HG02623 (cell line): ENCODE results near the gene CFAP298.

Source experiments
- ATAC-seq: cut with Tn5 transposase; IDR thresholded peaks from one replicate; pipeline ENCODE4 v1.9.1; 2021; ENCODE audit warnings: moderate library complexity; ENCODE audit not compliant: unreplicated experiment

CFAP298 gene

DNA sequence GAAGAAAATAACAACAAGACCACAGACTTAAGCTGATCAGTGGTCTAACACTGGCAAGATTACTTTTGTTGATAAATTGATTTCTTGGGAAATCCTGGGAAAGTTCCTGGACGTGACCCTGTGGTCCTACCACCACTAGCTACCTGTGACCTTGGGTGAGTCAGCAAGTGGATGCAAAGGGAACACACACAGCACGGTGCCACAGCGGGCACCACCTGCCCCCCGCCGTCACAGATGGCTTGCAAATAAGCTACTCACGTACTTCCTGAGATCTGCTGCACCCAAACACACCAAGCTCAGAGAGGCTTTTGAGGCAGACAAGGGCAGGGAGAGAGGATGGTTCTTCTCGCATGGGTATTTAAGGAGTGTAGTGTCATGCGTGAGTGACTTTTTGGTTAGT, 12.7 kb downstream of the CFAP298 start:
- ATAC-seq: no peak

DNA sequence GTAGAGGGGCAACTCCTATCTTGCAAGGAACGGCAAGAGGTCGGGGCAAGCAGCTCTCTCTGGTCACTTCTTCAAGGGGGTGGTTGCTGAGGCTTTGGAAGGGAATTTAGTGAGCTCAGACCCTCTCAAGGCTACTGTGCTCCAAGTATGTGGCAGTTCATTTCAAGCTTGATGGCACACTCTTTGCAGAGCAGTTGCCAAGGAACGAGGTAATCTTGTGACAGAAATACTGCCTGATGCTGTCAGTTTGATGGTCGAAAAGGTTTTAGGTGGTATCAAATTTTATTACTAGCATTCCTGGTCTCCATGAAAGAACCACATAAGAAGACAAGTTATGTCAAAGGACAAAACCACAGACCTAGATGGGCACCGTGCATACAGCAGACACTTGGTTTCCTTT, 13.1 kb downstream of the CFAP298 start:
- ATAC-seq: no peak

DNA sequence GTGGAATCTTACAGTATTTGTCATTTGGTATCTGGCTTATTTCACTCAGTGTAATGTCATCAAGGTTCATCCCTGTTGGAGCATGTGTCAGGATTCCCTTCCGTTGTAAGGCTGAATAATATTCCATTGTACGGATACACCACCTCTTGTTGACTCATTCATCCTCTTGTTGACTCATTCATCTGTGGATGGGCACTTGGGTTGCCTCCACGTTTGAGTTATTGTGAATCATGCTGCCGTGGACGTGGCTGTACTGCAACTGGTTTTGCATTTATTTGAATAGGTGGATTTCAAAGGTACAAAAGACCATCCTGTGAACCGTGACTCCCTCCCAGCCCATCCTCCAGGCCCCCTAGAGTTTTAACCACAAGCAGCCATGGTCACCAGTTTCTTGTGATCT, 15.0 kb downstream of the CFAP298 start:
- no peak for ATAC-seq

DNA sequence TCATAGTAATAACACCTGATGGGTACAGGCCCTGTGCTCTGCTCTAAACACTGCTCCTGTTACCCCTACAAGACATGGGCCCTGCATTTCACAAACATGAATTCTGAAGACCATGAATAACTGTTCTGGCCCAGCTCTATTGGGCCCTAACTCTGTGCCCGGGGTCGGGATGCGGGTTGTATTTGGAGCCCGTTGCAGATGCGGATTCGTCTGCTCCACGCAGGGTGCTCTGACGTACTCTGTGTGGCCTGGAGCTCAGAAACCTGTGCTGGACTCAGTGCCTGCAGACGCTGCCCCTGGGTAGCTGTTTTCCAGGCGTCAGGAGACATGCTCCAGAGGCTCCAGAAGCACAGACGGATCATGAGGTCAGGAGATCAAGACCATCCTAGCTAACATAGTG, 16.7 kb downstream of the CFAP298 start:
- no peak for ATAC-seq

DNA sequence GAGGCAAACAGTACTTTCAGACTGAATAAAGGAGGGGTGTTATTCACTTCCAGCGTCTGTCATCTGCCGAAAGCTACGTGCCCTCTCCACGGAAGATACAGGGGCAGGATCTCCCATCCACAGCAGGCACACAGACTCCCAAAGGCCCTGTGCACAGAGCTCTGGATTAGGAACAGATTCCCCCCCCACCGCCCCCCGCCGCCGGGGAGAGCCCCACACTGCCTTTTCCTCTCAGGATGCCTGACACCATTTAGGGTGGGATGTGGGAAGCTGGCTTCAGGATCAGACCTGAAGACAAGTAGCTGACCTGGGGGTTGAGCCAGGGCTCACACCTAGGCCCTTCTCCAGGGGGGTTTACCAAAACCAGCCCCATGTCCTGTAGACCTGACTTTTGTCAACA, 18.5 kb downstream of the CFAP298 start:
- ATAC-seq: no peak

DNA sequence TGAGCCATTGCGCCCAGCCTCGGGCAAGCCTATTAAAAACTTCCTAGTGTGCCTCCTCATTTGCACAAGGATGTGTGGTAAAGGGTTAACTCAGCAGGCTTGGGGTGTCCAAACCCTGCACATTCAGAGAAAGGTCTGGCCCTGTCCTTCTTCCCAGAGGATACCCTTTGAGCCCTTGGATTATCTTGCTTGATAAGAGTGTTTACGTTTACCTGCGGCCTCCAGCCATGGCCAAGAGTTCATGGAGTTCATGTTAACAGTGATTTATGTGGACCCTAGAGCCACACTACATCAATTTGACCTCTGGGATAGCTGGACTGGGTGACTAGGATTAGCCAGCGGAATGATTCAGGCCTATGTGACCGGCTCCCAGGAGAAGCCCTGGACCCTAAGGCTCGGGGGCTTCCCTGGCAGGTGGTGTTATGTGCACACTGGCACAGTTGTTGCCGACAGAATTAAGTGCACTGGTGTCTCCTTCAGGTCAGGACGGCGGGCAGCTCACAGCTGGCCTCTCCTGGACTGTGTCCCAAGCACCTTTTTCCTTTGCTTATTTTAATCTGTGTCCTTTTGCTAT, 19.2 kb downstream of the CFAP298 start:
- no peak for ATAC-seq

DNA sequence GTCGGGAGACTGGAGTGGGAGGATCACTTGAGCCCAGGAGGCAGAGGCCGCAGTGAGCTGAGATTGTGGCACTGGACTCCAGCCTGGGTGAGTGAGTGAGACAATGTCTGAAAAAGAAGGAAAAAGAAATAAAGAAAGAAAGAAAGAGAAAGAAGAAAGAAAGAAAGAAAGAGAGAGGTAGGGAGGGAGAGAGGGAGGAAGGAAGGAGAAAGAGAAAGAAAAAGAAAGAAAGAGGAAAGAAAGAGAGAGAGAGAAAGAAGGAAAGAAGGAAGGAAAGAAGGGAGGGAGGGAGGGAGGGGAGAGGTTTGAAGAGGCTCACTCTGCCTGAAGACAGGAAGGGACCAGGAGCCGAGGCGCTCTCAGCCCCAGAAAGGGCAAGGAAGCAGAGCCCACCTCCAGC, 22.0 kb downstream of the CFAP298 start:
- no peak for ATAC-seq

DNA sequence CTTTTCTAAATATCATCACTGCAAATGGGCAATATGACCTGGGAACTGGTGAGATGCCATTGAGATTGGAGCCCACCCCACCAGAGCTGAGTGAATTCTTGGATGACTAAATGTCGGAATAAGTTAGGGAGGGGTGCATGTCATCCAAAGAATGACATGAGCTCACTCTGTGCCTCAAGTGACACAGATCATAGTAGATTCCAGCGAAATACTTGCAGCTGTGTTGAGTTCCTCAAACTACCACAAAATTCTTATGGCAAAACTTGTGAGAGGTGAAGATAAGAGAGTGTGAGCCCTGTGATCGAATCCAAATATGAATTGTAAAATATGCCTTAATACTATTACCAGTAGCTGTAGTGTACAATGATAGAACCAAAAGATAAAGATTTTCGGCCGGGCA, 24.5 kb downstream of the CFAP298 start:
- ATAC-seq: no peak

DNA sequence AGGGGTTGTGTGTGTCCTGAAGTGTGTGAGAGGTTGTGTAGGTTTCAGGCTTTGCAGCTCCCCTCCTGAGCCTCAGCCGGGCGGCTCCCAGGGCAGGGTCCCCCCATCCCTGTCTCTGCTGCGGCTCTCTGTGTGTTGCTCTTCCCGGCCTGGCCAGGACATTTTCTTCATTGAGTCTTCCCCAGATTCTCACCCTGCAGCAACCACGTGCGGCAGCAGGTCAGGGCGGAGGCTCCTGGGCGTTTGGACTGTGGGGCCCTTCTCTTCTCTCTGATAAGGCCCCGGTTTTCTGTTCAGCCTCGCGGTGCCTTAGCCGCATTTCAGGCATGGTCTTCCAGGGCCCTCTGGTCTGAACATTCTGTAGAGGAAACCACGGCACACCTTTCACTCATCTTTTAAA, 25.1 kb downstream of the CFAP298 start:
- ATAC-seq: no peak

DNA sequence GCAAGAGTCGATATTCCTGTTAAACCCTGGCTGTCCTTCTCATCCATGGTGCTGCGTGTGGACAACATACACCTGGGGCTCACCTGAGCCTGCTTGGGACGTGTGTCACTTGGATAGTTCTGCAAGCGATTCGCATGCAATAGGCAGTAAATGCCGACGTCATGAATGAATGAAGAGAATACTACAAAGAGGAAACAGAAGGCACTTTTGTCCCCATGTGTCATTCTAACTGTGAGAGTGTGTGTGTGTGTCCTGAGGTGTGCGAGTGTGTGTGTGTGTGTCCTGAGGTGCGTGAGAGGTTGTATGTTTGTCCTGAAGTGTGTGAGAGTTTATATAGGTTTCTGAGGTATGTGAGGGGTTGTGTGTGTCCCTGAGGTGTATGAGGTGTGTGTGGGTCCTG, 26.2 kb downstream of the CFAP298 start:
- ATAC-seq: no peak

DNA sequence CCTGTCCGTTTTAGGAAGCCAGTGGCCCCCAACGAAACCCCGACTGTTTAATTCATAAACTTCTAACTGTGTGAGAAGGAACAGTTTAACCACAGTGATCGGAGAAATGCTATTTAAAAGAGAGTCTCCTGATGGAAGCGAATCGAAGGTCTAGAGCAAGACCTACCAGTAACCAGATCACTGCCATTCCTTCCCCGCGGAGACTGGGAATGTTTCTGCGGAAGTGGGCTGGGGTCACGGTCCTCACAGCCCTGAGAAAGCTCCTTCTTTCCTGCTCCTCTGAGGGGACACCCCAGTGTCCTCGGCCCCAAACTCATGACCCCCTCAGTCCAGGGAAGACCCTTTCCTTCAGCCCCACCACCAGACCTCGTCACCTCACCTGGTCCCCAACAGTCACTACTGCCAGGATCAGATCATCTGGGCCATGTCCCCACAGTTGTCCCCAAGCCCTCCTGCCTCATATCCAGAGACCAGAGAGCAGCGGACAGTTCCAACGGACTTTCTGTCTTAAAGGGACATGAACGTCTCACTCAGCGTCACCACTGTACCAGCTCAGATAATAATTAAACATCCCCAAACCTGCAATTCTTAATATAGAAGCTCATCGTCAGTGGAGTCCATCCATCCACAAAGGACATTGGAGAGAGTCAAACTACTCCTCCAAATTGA, 27.0 kb downstream of the CFAP298 start, which contains the start of gene TCP10L:
Gene TCP10L (minus strand): TSS at position 482 of the 669 bp plus-strand sequence. CDS start 1,219 bp downstream, outside the sequence.
- no peak for ATAC-seq

DNA sequence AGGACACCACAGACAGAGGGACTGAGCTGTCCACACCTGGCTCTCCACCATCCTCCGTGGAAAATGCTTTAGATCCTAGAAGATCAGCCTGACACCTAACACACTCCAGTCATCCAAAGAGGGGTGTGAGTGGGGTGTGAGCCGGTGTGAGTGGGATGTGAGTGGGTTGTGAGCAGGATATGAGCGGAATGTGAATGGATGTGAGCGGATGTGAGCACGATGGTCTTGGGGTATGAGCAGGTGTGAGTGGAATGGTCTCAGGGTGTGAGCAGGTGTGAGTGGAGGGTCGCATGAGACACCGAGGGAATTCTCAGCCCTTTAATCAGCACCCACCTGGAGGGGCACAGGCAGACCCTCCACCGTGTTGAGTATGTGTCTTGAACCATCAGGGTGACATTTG, 27.7 kb downstream of the CFAP298 start:
- ATAC-seq: no peak

DNA sequence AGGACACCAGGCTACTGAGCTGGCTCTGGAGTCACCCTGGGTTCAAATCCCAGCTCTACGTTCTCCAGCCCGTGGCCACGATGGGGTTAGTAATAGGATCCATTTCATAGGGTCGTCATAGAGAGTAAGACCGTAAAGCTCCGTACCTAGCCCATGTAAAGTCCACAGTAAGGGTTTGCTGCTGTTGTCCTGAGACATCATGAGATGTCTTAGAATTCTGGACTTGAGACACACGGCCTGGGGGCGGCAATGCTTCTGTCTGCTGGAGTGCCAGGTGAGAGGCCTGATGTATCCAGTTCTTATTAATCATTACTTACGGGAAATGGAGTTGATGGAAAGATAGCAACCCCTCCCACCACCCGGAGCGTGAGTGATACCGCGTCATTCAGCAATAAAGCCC, 30.4 kb downstream of the CFAP298 start:
- ATAC-seq: no peak

DNA sequence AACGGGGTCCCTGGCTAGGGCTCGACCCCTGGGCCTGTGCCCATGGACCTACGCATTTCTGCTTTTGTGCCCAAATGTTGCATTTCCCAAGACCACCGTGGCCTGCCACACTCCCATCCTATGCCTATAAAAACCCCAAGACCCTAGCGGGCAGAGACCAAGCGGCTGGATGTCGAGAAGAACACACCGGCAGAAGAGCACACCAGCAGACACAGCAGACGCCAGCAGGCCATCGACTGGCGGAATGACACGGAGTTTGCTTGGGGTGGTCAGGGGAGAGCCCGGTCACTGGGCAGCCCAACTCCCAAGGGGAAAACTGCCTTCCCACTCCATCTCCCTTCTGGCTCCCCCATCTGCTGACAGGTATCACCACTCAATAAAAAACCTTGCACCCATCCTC, 31.2 kb downstream of the CFAP298 start:
- ATAC-seq: no peak

DNA sequence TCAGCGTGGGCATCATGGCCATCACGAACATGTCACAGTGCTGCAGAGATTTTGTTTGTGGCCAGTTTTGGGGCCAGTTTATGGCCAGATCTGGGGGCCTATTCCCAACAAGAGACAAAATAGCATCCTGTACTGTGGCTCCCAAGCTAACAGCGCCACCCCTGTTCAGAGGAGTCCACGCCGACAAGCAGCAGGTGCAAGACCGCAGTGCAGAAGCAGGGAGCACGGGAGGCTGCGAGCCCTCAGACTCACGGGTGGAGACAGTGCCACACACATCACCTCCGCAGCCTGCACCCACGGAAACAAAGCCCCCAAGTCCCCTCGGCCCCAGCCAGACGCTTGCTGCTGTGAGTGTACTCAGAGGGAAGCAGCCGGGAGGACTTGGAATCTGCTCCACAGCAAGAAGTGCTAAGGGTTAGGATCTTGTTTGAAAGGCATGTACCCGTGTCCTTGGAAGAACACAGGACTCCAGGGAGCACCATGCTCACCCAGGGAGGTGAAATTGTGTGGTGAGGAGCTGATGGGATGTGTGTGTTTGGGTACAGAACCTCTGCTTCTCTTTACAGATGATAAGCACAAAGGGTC, 34.0 kb downstream of the CFAP298 start:
- no peak for ATAC-seq

DNA sequence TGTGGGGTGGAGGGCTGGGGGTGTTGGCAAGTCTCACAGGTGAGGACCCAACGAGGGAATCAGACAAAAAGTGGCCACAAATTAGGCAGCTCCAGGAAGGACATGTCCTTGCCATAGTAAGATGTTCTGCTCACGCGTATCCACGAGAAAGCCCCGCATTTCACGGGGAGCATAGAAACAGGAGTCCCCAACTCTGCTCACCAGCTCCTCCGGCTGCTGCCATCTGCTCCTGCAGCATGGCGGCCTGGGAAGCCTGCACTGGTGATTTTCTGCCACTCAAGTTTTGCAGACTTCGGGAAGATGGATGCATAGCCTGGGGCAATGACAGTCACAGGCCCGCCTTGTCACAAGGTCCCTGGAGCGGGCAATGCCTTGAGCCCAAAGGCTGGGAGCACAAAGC, 36.2 kb downstream of the CFAP298 start:
- no peak for ATAC-seq

DNA sequence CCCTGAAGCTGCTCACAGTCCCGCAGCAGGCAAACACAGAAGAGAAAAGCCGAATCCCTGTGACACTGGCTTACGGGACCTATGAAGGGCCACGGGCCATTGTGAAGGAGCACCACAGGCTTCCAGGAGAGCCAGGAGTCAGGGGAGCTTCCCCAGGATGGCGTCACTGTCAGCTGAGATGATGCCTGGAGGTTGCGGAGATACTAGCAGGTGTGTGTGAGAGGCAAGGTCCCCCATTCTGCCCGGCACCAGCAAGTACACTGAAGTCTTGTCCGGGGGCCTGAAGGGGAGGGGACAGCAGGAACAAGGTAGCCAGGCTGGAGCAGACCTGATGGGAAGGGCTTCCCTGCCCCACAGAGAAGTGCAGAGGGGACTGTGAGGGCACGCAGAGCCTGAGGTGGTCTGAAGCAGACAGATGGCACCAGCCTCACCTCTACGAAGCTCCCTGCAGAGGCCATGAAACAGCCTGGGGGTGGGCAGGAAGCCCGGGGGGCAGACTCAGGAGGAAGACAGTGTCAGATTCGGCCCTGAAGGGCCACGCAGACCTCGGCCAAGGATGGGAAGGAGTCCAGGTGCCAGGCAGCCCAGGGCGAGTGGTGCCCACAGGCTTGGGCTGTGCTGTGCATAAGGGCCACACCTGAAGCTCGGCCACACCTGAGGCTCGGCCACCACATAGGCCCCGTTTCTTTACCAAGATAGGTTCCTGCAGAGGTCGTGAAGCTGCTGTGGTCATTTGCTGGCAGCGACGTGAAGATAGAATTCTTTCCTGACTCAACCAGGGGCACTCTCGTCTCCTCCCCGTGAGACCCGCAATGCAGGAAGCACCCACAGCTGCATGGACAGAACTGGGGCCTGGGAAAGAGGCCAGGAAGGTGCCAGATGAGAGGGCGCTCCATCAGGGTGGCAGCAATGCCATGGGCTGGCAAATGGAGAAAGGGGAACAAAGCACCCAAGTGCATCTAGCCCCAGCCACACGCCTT, 36.9 kb downstream of the CFAP298 start:
- no peak for ATAC-seq

DNA sequence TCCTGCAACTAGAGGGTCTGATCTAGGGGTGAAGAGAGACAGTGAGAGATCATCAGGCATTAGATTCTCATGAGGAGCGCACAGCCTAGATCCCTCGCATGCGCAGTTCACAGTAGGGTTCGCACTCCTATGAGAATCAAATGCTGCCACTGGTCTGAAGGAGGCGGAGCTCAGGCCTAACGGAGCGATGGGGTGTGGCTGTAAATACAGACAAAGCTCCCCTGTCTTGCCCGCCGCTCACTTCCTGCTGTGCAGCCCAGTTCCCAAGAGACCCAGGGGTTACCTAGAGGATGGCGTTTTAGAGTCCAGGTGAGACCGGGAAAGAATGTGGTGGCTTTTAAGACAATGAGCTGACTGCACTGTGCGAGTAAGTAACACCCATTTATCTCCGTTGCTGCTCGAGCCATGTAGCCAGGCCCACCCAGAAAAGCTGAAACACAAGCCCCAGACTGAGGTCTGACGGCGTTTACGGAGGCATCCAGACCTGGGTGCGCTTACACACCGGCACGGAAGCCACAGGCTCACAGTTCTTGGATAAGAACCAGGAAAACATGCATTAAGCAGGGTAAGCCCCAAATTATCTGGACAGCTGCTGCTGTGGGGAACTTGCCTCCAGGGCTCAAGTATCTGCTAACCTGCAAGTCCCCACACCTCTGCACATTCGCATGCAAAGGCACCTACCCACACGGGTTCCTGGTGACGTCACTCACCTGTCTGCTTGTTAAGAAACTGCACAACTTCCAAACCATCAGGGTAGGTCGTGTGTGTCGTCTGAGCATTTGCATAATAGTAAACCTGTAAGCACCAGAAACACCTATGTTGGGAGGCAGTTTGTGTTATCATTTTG, 39.4 kb downstream of the CFAP298 start:
- ATAC-seq: no peak

DNA sequence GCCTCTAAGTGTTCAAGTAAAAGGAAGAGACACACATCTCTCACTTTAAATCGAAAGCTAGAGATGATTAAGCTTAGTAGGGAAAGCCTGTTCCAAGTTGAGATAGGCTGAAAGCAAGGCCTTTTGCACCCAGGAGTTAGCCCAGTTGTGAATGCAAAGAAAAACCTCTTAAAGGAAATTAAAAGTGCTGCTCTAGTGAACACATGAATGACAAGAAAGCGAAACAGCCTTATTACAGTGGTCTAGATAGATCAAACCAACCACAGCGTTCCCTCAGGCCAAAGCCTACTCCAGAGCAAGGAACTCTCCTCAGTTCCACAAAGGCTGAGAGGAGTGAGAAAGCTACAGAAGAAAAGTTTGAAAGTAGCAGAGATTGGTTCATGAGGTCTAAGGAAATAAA, 41.7 kb downstream of the CFAP298 start:
- no peak for ATAC-seq
